PC-9 (cell line): ENCODE results near the gene DEFB116. TPM values are rescaled to one million over a fixed set of nuclear protein-coding genes. Genes with fewer than 3 reads are reported as not detected.

ENCODE experiments used
- Bru-seq: library from RNA; stranded (reverse); fragments of 400-500 nt; gene quantifications from one replicate; lab custom pipeline; 2021; lab: Mats Ljungman, UMichigan
- BruChase-seq, 2 experiments: library from RNA; stranded (reverse); fragments of 400-500 nt; gene quantifications; one replicate each; lab custom pipeline; 2021; lab: Mats Ljungman, UMichigan
- BruUV-seq: library from RNA; stranded (reverse); fragments of 400-500 nt; replicated peaks from 2 replicates; lab custom pipeline; 2021; lab: Mats Ljungman, UMichigan
- CTCF ChIA-PET: fragments of 300-600 bp; sonication (Branson Sonifier 250); formaldehyde crosslinking; loops from one replicate; lab custom pipeline; 2022; ENCODE audit warnings: antibody characterized with exemption; lab: Charles Lee
- POLR2A ChIA-PET: fragments of 300-600 bp; sonication (Branson Sonifier 250); formaldehyde crosslinking; loops from one replicate; lab custom pipeline; 2022; ENCODE audit warnings: antibody characterized with exemption; ENCODE audit not compliant: unreplicated experiment; lab: Charles Lee
- DNase-seq, 2 experiments: peaks; one replicate each; pipeline versions ENCODE4 v3.0.0 to v3.0.0-alpha.2; 2015 to 2022; ENCODE audit warnings: mixed read lengths in 1 of 2
- H2AFZ ChIP-seq: fragments of 200-600 bp; sonication (generic); 2 replicates; pipeline ENCODE4 v1.8.1; 2017; ENCODE audit warnings: antibody characterized with exemption
- H3F3A ChIP-seq: fragments of 200-600 bp; sonication (generic); 2 replicates; pipeline ENCODE4 v1.8.1; 2017; ENCODE audit warnings: antibody characterized with exemption, mild to moderate bottlenecking, low read depth; ENCODE audit not compliant: insufficient read depth
- H3K27ac ChIP-seq: fragments of 200-600 bp; sonication (generic); 2 replicates; pipeline ENCODE4 v1.6.1; 2016; ENCODE audit warnings: mixed run types
- H3K27me3 ChIP-seq: fragments of 200-600 bp; sonication (generic); 2 replicates; pipeline ENCODE4 v1.6.1; 2016; ENCODE audit warnings: low read depth, mixed run types; ENCODE audit not compliant: insufficient read depth
- H3K36me3 ChIP-seq: fragments of 200-600 bp; sonication (generic); 2 replicates; pipeline ENCODE4 v1.6.1; 2016; ENCODE audit warnings: low read depth, mixed run types
- H3K4me1 ChIP-seq: fragments of 200-600 bp; sonication (generic); replicated peaks from 2 replicates; pipeline ENCODE4 v1.6.1; 2016; ENCODE audit warnings: mixed run types; ENCODE audit not compliant: insufficient read depth
- H3K4me2 ChIP-seq: fragments of 200-600 bp; sonication (generic); 2 replicates; pipeline ENCODE4 v1.6.1; 2017; ENCODE audit warnings: mixed run types
- H3K4me3 ChIP-seq: fragments of 200-600 bp; sonication (generic); 2 replicates; pipeline ENCODE4 v1.6.1; 2016; ENCODE audit warnings: mixed run types
- H3K79me2 ChIP-seq: fragments of 200-600 bp; sonication (generic); 2 replicates; pipeline ENCODE4 v1.6.1; 2017; ENCODE audit warnings: low read depth, mixed run types
- H3K9me2 ChIP-seq: fragments of 200-600 bp; sonication (generic); 2 replicates; pipeline ENCODE4 v1.8.1; 2017; ENCODE audit warnings: mild to moderate bottlenecking; ENCODE audit not compliant: insufficient read depth
- H3K9me3 ChIP-seq: fragments of 200-600 bp; sonication (generic); 2 replicates; pipeline ENCODE4 v1.8.1; 2016; ENCODE audit warnings: low read depth; ENCODE audit not compliant: insufficient read depth
- H4K20me1 ChIP-seq: fragments of 200-600 bp; sonication (generic); 2 replicates; pipeline ENCODE4 v1.8.1; 2017; ENCODE audit not compliant: insufficient read depth
- CTCF ChIP-seq: fragments of 200-600 bp; sonication (generic); conservative IDR thresholded peaks from 2 replicates; pipeline ENCODE4 v1.6.1; 2017; ENCODE audit warnings: mixed run types, antibody characterized with exemption, mild to moderate bottlenecking, moderate library complexity
- EZH2 ChIP-seq: fragments of 200-600 bp; sonication (generic); IDR thresholded peaks from 2 replicates; pipeline ENCODE4 v1.8.0; 2017; ENCODE audit warnings: antibody characterized with exemption, low read depth
- intact Hi-C: fragments of 100-400 bp; cut with micrococcal nuclease; formaldehyde crosslinking; loops from one replicate; pipeline ENCODE4 v1.10.0; 2022; ENCODE audit not compliant: unreplicated experiment
- long read RNA-seq: library from polyadenylated mRNA; stranded (forward); transcript quantifications from one replicate; pipeline ENCODE4 v2.0.0, GENCODE V29; 2022
- total RNA-seq: library from RNA; stranded (reverse); gene quantifications from 2 replicates; pipeline ENCODE4 v1.2.3, GENCODE V29; 2021

Gene DEFB116
- total RNA-seq = not detected in 2 replicates
- Bru-seq, nascent RNA = not detected
- not detected for BruChase-seq, experiment 1, labeled RNA remaining after a 2-hour chase
- BruChase-seq, experiment 2, labeled RNA remaining after a 6-hour chase = not detected
- long read RNA-seq = 0 reads

GRCh38 chr20:31308535-31309162, at the start of gene DEFB116:
DEFB116 (minus strand) TSS chr20:31308585; CDS start chr20:31308585, 0 bp downstream.
- ChIA-PET CTCF (no interaction called here), POLR2A (no interaction called here)
- H3K4me3 ChIP-seq = no peak within 1 kb of the TSS
- H3F3A ChIP-seq = no peaks in the 10 kb centered on the region
- no peaks in the 10 kb centered on the region for H3K4me1 ChIP-seq
- H3K9me2 ChIP-seq = no peaks in the 10 kb centered on the region
- no peak within 1 kb of the TSS for H2AFZ ChIP-seq
- intact Hi-C loops = no loop called here
- no peaks in the 10 kb centered on the region for H3K36me3 ChIP-seq
- no peak within 1 kb of the TSS for H3K27ac ChIP-seq
- DNase-seq = no peak
- TF ChIP-seq CTCF (no peak), EZH2 (no peak)
- no peaks in the 10 kb centered on the region for H3K9me3 ChIP-seq
- H3K79me2 ChIP-seq = no peaks in the 10 kb centered on the region
- BruUV-seq = no TSS peak
- H3K27me3 ChIP-seq = no peaks in the 10 kb centered on the region
- no peaks in the 10 kb centered on the region for H4K20me1 ChIP-seq
- H3K4me2 ChIP-seq = no peak within 1 kb of the TSS

GRCh38 chr20:31355981-31356380, 47.6 kb upstream of the DEFB116 start:
- ChIA-PET CTCF (no interaction called here), POLR2A (no interaction called here)
- Histone ChIP-seq H4K20me1 (no peaks in the 10 kb centered on the region), H3F3A (no peaks in the 10 kb centered on the region), H3K4me3 (no peak overlapping the region), H3K79me2 (no peaks in the 10 kb centered on the region), H3K4me2 (no peak overlapping the region), H3K9me3 (no peaks in the 10 kb centered on the region), H2AFZ (no peak overlapping the region), H3K36me3 (no peaks in the 10 kb centered on the region), H3K27me3 (peaks cover 29% of the 10 kb centered on the region; the same call in 1 of the 2 replicates), H3K9me2 (0 out of 2 replicates have a peak, but pooled peaks cover 7% of the 10 kb centered on the region), H3K27ac (no peak overlapping the region), H3K4me1 (no peaks in the 10 kb centered on the region)
- TF ChIP-seq EZH2 = no peak
- no peak for TF ChIP-seq CTCF
- no peak for DNase-seq
- intact Hi-C loops = no loop called here
- no TSS peak for BruUV-seq

GRCh38 chr20:31341470-31341869, 33.1 kb upstream of the DEFB116 start:
- Histone ChIP-seq H3K4me3 (no peak overlapping the region), H3K79me2 (no peaks in the 10 kb centered on the region), H3K36me3 (no peaks in the 10 kb centered on the region), H3K4me1 (no peaks in the 10 kb centered on the region), H3K27me3 (peaks cover 48% of the 10 kb centered on the region), H3F3A (no peaks in the 10 kb centered on the region), H3K9me3 (no peaks in the 10 kb centered on the region), H2AFZ (no peak overlapping the region), H3K9me2 (no peaks in the 10 kb centered on the region), H3K27ac (no peak overlapping the region), H3K4me2 (no peak overlapping the region), H4K20me1 (no peaks in the 10 kb centered on the region)
- TF ChIP-seq CTCF (no peak), EZH2 (no peak)
- BruUV-seq = no TSS peak
- ChIA-PET POLR2A (no interaction called here), CTCF (no interaction called here)
- no peak for DNase-seq
- intact Hi-C loops = no loop called here
